Measurements from ENCODE around the gene BBS7.

Gene BBS7

DNA sequence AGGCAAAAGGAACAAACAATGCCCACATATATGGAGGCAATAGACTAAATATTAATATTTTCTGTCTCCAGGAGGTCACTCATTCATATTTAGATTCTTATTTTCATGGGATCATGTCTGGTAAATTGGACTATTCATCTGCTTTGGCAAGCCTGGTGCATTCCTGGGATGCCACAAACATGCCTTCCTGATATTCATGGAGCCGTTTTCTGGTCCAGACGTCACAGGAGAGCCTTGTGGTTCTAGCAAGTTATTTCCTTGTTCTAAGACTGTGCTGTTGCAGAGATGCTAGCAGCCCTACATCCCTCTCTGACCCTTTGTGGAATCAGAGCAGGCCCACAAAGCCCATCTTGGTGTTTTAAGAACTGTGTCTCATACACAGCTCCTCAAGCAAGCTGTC is 85.3 kb downstream of the BBS7 start:
- Histone ChIP-seq H3K36me3 (ENCODE audit: control insufficient read depth in 1 of 2, insufficient read depth in 2 of 2, low read length in 2 of 2) (no peaks in the 10 kb centered on the region), H3K4me3 (ENCODE audit: low read depth in 1 of 2, low read length in 2 of 2) (no peak overlapping the region), H3K27ac (ENCODE audit: low read depth, low read length) (no peak overlapping the region), H3K27me3 (ENCODE audit: control insufficient read depth in 1 of 2, insufficient read depth in 2 of 2, low read length in 2 of 2) (peaks cover 5 to 7% of the 10 kb centered on the region in 2 donors), H3K4me1 (ENCODE audit: control insufficient read depth in 1 of 2, insufficient read depth in 2 of 2, low read length in 2 of 2) (no peaks in the 10 kb centered on the region), H3K9me3 (ENCODE audit: control insufficient read depth in 1 of 2, low read length in 2 of 2) (no peaks in the 10 kb centered on the region), H3K9ac (ENCODE audit: low read depth in 1 of 2, low read length in 2 of 2) (no peak overlapping the region)

DNA sequence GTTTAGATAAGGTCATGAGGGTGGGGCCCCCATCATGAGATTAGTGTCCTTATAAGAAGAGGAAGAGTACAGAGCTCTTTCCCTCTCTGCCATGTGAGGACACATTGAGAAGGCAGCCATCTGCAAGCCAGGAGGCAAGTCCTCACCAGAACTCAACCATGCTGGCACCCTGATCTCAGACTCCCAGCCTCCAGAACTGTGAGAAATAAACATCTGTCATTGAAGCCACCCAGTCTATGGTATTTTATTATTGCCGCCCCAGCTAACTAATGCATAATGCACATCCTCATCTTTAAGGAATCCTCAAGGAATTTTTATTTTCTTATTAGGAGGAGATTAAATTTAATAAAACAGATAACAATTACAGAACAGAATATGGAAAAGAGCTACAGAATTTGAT is 85.9 kb downstream of the BBS7 start:
- Histone ChIP-seq H3K4me1 (ENCODE audit: control insufficient read depth in 1 of 2, insufficient read depth in 2 of 2, low read length in 2 of 2) (no peaks in the 10 kb centered on the region), H3K27ac (ENCODE audit: low read depth, low read length) (no peak overlapping the region), H3K36me3 (ENCODE audit: control insufficient read depth in 1 of 2, insufficient read depth in 2 of 2, low read length in 2 of 2) (no peaks in the 10 kb centered on the region), H3K9me3 (ENCODE audit: control insufficient read depth in 1 of 2, low read length in 2 of 2) (no peaks in the 10 kb centered on the region), H3K27me3 (ENCODE audit: control insufficient read depth in 1 of 2, insufficient read depth in 2 of 2, low read length in 2 of 2) (peaks cover 5 to 7% of the 10 kb centered on the region in 2 donors), H3K4me3 (ENCODE audit: low read depth in 1 of 2, low read length in 2 of 2) (no peak overlapping the region), H3K9ac (ENCODE audit: low read depth in 1 of 2, low read length in 2 of 2) (no peak overlapping the region)

DNA sequence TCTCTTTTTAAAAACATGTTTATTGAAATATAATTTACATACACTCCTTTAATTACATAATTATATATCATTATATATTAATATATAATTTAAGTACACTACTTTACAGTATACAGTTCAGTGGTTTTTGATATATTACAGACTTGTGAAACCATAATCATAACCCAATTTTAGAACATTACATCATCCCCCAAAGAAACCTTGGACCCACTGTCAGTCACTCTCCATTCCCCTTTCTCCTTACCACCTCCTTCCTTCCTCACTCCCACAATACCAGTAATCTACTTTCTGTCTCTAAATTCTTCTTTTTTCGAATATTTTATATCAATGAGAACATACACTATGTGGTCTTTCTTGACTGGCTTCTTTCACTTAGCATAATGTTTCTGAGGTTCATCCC is 87.1 kb downstream of the BBS7 start:
- Histone ChIP-seq H3K9ac (ENCODE audit: low read depth in 1 of 2, low read length in 2 of 2) (no peak overlapping the region), H3K27ac (ENCODE audit: low read depth, low read length) (no peak overlapping the region), H3K27me3 (ENCODE audit: control insufficient read depth in 1 of 2, insufficient read depth in 2 of 2, low read length in 2 of 2) (peaks cover 5 to 7% of the 10 kb centered on the region in 2 donors), H3K36me3 (ENCODE audit: control insufficient read depth in 1 of 2, insufficient read depth in 2 of 2, low read length in 2 of 2) (no peaks in the 10 kb centered on the region), H3K9me3 (ENCODE audit: control insufficient read depth in 1 of 2, low read length in 2 of 2) (no peaks in the 10 kb centered on the region), H3K4me1 (ENCODE audit: control insufficient read depth in 1 of 2, insufficient read depth in 2 of 2, low read length in 2 of 2) (no peaks in the 10 kb centered on the region), H3K4me3 (ENCODE audit: low read depth in 1 of 2, low read length in 2 of 2) (no peak overlapping the region)

DNA sequence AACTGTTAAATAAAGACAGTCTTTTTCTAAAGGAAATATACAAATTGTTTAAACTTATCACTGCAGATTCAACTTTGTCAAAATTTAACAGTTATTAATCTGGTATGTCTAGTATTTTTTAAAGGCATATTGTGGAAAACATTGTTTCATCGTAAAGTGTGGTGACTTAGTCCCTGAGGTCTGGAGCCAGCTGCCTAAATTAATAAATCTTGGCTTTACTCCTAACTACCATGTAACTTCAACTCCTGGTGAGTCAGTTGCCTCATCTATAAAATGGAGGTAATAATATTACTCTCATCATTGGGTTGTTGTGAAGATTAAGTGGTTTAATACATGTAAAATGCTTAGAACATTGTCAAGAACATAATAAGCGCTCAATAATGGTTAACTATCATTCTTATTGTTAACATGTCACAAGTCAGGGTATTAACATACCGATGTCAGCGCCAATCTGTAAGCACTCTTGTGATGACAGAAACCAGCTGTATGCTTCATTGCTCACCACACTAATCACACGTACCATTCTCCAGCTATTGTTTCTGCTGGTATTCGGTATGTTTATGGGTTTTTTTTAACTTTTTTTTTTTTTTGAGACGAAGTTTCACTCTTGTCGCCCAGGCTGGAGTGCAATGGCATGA is 91.2 kb downstream of the BBS7 start:
- Histone ChIP-seq H3K27me3 (ENCODE audit: control insufficient read depth in 1 of 2, insufficient read depth in 2 of 2, low read length in 2 of 2) (no peaks in the 10 kb centered on the region), H3K9me3 (ENCODE audit: control insufficient read depth in 1 of 2, low read length in 2 of 2) (no peaks in the 10 kb centered on the region), H3K9ac (ENCODE audit: low read depth in 1 of 2, low read length in 2 of 2) (no peak overlapping the region), H3K4me1 (ENCODE audit: control insufficient read depth in 1 of 2, insufficient read depth in 2 of 2, low read length in 2 of 2) (no peaks in the 10 kb centered on the region), H3K36me3 (ENCODE audit: control insufficient read depth in 1 of 2, insufficient read depth in 2 of 2, low read length in 2 of 2) (no peaks in the 10 kb centered on the region), H3K27ac (ENCODE audit: low read depth, low read length) (no peak overlapping the region), H3K4me3 (ENCODE audit: low read depth in 1 of 2, low read length in 2 of 2) (no peak overlapping the region)

DNA sequence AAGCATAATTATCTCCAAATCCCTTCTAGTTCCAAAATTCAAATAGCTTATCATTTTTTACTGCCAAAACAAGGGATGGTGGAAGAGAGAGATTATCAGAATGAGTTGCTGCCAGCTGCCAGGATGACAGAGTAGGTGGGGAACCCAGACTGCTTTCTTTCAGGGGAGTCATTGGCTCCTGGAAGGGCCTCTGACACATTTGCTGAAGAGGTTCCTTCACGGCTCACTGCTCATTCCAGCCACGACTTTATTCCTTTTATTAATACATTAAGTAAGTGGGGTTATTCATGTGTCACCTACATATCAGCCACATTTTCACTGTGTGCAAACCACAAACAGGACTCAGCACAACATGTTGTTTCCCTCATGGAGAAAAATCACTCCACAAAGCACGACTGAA is 92.6 kb downstream of the BBS7 start:
- no peaks in the 10 kb centered on the region for H3K9me3 ChIP-seq (ENCODE audit: control insufficient read depth in 1 of 2, low read length in 2 of 2)
- no peaks in the 10 kb centered on the region for H3K4me1 ChIP-seq (ENCODE audit: control insufficient read depth in 1 of 2, insufficient read depth in 2 of 2, low read length in 2 of 2)
- H3K4me3 ChIP-seq (ENCODE audit: low read depth in 1 of 2, low read length in 2 of 2), result no peak overlapping the region
- no peaks in the 10 kb centered on the region for H3K36me3 ChIP-seq (ENCODE audit: control insufficient read depth in 1 of 2, insufficient read depth in 2 of 2, low read length in 2 of 2)
- H3K27ac ChIP-seq (ENCODE audit: low read depth, low read length), result no peak overlapping the region
- H3K9ac ChIP-seq (ENCODE audit: low read depth in 1 of 2, low read length in 2 of 2), result no peak overlapping the region
- no peaks in the 10 kb centered on the region for H3K27me3 ChIP-seq (ENCODE audit: control insufficient read depth in 1 of 2, insufficient read depth in 2 of 2, low read length in 2 of 2)

DNA sequence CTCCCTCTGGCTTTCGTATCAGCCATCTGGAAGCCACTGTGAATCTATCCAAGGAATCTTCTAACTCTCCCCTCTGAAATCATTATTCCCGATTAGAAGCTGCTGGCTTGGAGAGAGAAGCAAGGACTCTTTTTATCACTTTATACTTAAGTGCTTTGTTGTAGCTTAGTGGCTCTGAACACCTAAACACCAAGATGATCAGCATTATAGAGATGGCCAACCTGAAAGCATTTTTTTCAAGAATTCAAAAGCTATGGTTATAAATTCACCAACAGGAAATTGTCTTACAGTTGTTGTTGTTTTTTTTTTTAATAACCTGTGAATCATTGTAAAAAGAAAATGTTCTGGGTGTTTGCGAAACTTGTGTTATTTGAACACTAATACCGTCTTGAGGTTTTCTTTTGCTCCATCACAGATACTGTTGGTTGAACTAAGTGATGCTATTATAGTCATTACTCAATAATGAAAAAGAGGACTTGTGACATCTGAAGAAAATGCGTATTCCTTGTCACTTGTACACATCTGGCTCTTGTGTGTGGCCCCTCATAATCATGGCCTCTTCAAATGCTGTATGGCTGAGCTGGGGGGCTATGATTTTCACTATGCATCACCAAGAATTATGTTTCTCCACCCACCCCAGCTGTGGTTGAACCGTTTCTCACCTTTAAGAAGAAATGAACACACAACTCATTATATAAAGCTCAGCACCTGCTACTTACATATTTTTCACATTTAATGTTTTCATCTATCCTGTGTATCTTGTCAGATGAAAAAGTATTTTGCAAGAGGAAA is 93.5 kb downstream of the BBS7 start:
- no peaks in the 10 kb centered on the region for H3K27me3 ChIP-seq (ENCODE audit: control insufficient read depth in 1 of 2, insufficient read depth in 2 of 2, low read length in 2 of 2)
- H3K36me3 ChIP-seq (ENCODE audit: control insufficient read depth in 1 of 2, insufficient read depth in 2 of 2, low read length in 2 of 2), result no peaks in the 10 kb centered on the region
- no peak overlapping the region for H3K4me3 ChIP-seq (ENCODE audit: low read depth in 1 of 2, low read length in 2 of 2)
- no peak overlapping the region for H3K9ac ChIP-seq (ENCODE audit: low read depth in 1 of 2, low read length in 2 of 2)
- no peaks in the 10 kb centered on the region for H3K9me3 ChIP-seq (ENCODE audit: control insufficient read depth in 1 of 2, low read length in 2 of 2)
- no peak overlapping the region for H3K27ac ChIP-seq (ENCODE audit: low read depth, low read length)
- H3K4me1 ChIP-seq (ENCODE audit: control insufficient read depth in 1 of 2, insufficient read depth in 2 of 2, low read length in 2 of 2), result no peaks in the 10 kb centered on the region

Measured in duodenal mucosa (tissue), 2 donors.